Erythroblast (primary cell): ENCODE measurements around the gene AGPS.

Experiments used
- GATA1 ChIP-seq: IDR thresholded peaks from 2 replicates; pipeline ENCODE4 v1.6.1; 2011; ENCODE audit warnings: low read depth, mild to moderate bottlenecking, control low read depth, low read length, moderate library complexity
- POLR2A ChIP-seq: IDR thresholded peaks from 2 replicates; pipeline ENCODE4 v1.6.1; 2011; ENCODE audit warnings: mild to moderate bottlenecking, low read length

DNA sequence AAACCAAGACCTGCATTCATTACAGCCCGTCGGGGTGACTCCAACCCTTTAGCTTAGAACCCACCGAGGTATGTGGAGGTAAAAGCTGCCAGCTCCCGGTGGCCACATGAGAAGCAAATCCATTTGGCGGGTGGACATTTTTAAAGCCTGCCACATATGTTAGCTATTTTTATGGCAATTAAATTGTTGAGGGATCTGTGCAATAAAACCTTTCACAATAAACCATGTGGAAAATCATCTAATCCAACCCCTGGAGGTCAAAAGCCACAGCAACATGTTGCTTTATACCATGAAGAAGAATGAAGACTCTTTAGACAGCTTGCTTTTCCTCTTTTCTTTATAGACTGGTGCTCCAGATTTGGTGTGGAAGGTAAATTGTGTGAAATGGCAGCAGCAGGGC lies 176.3 kb downstream of the AGPS start:
- TF ChIP-seq POLR2A (no peak), GATA1 (no peak)
